ENCODE measurements around the gene SLC45A1.

The SLC45A1 gene

GRCh38 chr1:8338526-8339202, 20.8 kb downstream of the SLC45A1 start:
- Histone ChIP-seq H3K79me2 (ENCODE audit: insufficient read depth, low read length) (no peaks in the 10 kb centered on the region), H3K9ac (ENCODE audit: low read depth, low read length, poor library complexity, severe bottlenecking) (no peak overlapping the region), H2AFZ (ENCODE audit: low read length) (no peak overlapping the region), H4K20me1 (ENCODE audit: insufficient read depth, low read length, poor library complexity, severe bottlenecking) (no peaks in the 10 kb centered on the region), H3K4me1 (ENCODE audit: insufficient read depth, low read length, poor library complexity, severe bottlenecking) (no peaks in the 10 kb centered on the region), H3K4me3 (ENCODE audit: low read length, poor library complexity, severe bottlenecking) (no peak overlapping the region), H3F3A (ENCODE audit: low read depth) (no peaks in the 10 kb centered on the region), H3K4me2 (ENCODE audit: low read depth, low read length, poor library complexity, severe bottlenecking) (no peak overlapping the region), H3K27me3 (ENCODE audit: insufficient read depth, low read length, poor library complexity, severe bottlenecking) (no peaks in the 10 kb centered on the region), H3K9me2 (replicated peaks; ENCODE audit: low read depth, low read length) (no peaks in the 10 kb centered on the region), H3K9me3 (ENCODE audit: insufficient read depth, low read depth, low read length) (no peaks in the 10 kb centered on the region; the same call in 1 of the 2 replicates), H3K36me3 (ENCODE audit: insufficient read depth, low read length) (no peaks in the 10 kb centered on the region)
- no peak for TF ChIP-seq EZH2phosphoT487 (IDR thresholded peaks at IDR 0.05; ENCODE audit: borderline replicate concordance)
- TF ChIP-seq CTCF (conservative IDR thresholded peaks at IDR 0.05; ENCODE audit: low read length): no peak

- H3K79me2 ChIP-seq (ENCODE audit: insufficient read depth, low read length): no peaks in the 10 kb centered on the region
- no peak overlapping the region for H3K4me2 ChIP-seq (ENCODE audit: low read depth, low read length, poor library complexity, severe bottlenecking)
- no peaks in the 10 kb centered on the region for H3K9me2 ChIP-seq (replicated peaks; ENCODE audit: low read depth, low read length)
- no peaks in the 10 kb centered on the region; the same call in 1 of the 2 replicates for H3K9me3 ChIP-seq (ENCODE audit: insufficient read depth, low read depth, low read length)
- TF ChIP-seq CTCF (conservative IDR thresholded peaks at IDR 0.05; ENCODE audit: low read length) (no peak), EZH2phosphoT487 (IDR thresholded peaks at IDR 0.05; ENCODE audit: borderline replicate concordance) (no peak)
- no peaks in the 10 kb centered on the region for H3K27me3 ChIP-seq (ENCODE audit: insufficient read depth, low read length, poor library complexity, severe bottlenecking)
- H3F3A ChIP-seq (ENCODE audit: low read depth): no peaks in the 10 kb centered on the region
- no peak overlapping the region for H3K9ac ChIP-seq (ENCODE audit: low read depth, low read length, poor library complexity, severe bottlenecking)
- H3K4me1 ChIP-seq (ENCODE audit: insufficient read depth, low read length, poor library complexity, severe bottlenecking): no peaks in the 10 kb centered on the region
- H3K4me3 ChIP-seq (ENCODE audit: low read length, poor library complexity, severe bottlenecking): no peak overlapping the region
- H4K20me1 ChIP-seq (ENCODE audit: insufficient read depth, low read length, poor library complexity, severe bottlenecking): no peaks in the 10 kb centered on the region
- no peak overlapping the region for H2AFZ ChIP-seq (ENCODE audit: low read length)
- H3K36me3 ChIP-seq (ENCODE audit: insufficient read depth, low read length): no peaks in the 10 kb centered on the region
Observed at GRCh38 chr1:8339203-8339600, 21.3 kb downstream of the SLC45A1 start.

DNA sequence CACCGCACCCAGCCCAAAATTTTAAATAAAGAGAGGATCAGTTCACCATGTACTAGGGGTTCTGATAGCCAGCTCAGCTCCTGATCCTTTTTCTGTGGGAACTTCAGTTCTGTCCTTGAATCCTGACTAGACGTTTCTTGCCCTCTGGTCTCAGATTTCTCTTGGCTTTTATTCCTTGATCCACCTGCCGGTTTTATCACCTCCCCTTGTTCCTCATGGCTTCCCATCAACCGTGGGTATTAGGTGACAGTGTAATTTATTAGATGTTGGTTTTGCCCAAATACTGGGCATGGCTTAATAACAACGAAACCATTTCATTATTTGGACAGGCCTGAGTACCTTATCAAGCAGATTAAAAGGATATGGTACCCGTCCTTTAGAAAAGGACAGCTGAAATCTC, 22.5 kb downstream of the SLC45A1 start:
- Histone ChIP-seq H3K4me2 (ENCODE audit: low read depth, low read length, poor library complexity, severe bottlenecking) (no peak overlapping the region), H3F3A (ENCODE audit: low read depth) (no peaks in the 10 kb centered on the region), H3K4me3 (ENCODE audit: low read length, poor library complexity, severe bottlenecking) (no peak overlapping the region), H3K9me3 (ENCODE audit: insufficient read depth, low read depth, low read length) (no peaks in the 10 kb centered on the region; the same call in 1 of the 2 replicates), H3K9ac (ENCODE audit: low read depth, low read length, poor library complexity, severe bottlenecking) (no peak overlapping the region), H3K36me3 (ENCODE audit: insufficient read depth, low read length) (no peaks in the 10 kb centered on the region), H3K9me2 (replicated peaks; ENCODE audit: low read depth, low read length) (no peaks in the 10 kb centered on the region), H3K4me1 (ENCODE audit: insufficient read depth, low read length, poor library complexity, severe bottlenecking) (no peaks in the 10 kb centered on the region), H2AFZ (ENCODE audit: low read length) (no peak overlapping the region), H3K27me3 (ENCODE audit: insufficient read depth, low read length, poor library complexity, severe bottlenecking) (no peaks in the 10 kb centered on the region), H4K20me1 (ENCODE audit: insufficient read depth, low read length, poor library complexity, severe bottlenecking) (no peaks in the 10 kb centered on the region), H3K79me2 (ENCODE audit: insufficient read depth, low read length) (no peaks in the 10 kb centered on the region)
- TF ChIP-seq EZH2phosphoT487 (IDR thresholded peaks at IDR 0.05; ENCODE audit: borderline replicate concordance) (no peak), CTCF (conservative IDR thresholded peaks at IDR 0.05; ENCODE audit: low read length) (no peak)

All from Loucy (cell line).